Keratinocyte (primary cell): ENCODE results near the gene ARHGAP22. TPM values are rescaled to one million over a fixed set of nuclear protein-coding genes. Genes with fewer than 3 reads are reported as not detected.

Source experiments
- DNase-seq: peaks from one replicate; pipeline ENCODE4 v3.0.0-alpha.2; 2011; ENCODE audit warnings: low read depth, missing footprints, low spot score
- FAIRE-seq: peaks from 2 replicates; lab custom pipeline; 2011; peaks lifted over from hg19 to GRCh38; lab: Jason Lieb, UNC
- H2AFZ ChIP-seq: 2 replicates; pipeline ENCODE4 v1.6.0; 2012; ENCODE audit warnings: low read length, control low read depth, inconsistent platforms; ENCODE audit not compliant: control insufficient read depth
- H3K27ac ChIP-seq: 2 replicates; pipeline ENCODE4 v1.5.1; 2011; ENCODE audit warnings: low read length; ENCODE audit not compliant: control insufficient read depth, insufficient read depth
- H3K27me3 ChIP-seq: 3 replicates; pipeline ENCODE4 v1.6.0; 2011; ENCODE audit warnings: low read length; ENCODE audit not compliant: control insufficient read depth, insufficient read depth; ENCODE audit errors: extremely low read depth
- H3K36me3 ChIP-seq, 2 experiments: 2 replicates in 1 of 2; 3 replicates in 1 of 2; pipeline ENCODE4 v1.5.1; 2011; ENCODE audit warnings: low read length in 2 of 2, mild to moderate bottlenecking in 1 of 2; ENCODE audit not compliant: control insufficient read depth in 2 of 2, insufficient read depth in 2 of 2; ENCODE audit errors: extremely low read depth in 1 of 2
- H3K4me1 ChIP-seq: 3 replicates; pipeline ENCODE4 v1.5.1; 2011; ENCODE audit warnings: low read length; ENCODE audit not compliant: control insufficient read depth, insufficient read depth; ENCODE audit errors: extremely low read depth
- H3K4me2 ChIP-seq: 3 replicates; pipeline ENCODE4 v1.6.0; 2011; ENCODE audit warnings: low read depth, low read length; ENCODE audit not compliant: control insufficient read depth, insufficient read depth; ENCODE audit errors: extremely low read depth
- H3K4me3 ChIP-seq, 3 experiments: fragments of 200-600 bp in 1 of 3; sonication (generic) in 1 of 3; 2 replicates in 2 of 3; 3 replicates in 1 of 3; pipeline ENCODE4 v1.5.1; 2011 to 2016; ENCODE audit warnings: low read length in 3 of 3, mild to moderate bottlenecking in 3 of 3, control low read depth in 2 of 3, inconsistent platforms in 1 of 3, low read depth in 1 of 3, mixed read lengths in 1 of 3, mixed run types in 1 of 3, moderate library complexity in 1 of 3; ENCODE audit not compliant: control insufficient read depth in 2 of 3, insufficient read depth in 2 of 3; ENCODE audit errors: extremely low read depth in 1 of 3
- H3K79me2 ChIP-seq: 2 replicates; pipeline ENCODE4 v1.6.0; 2012; ENCODE audit warnings: low read length; ENCODE audit not compliant: control insufficient read depth, insufficient read depth
- H3K9ac ChIP-seq: 3 replicates; pipeline ENCODE4 v1.6.0; 2011; ENCODE audit warnings: low read length; ENCODE audit not compliant: control insufficient read depth, insufficient read depth; ENCODE audit errors: extremely low read depth
- H3K9me1 ChIP-seq: 3 replicates; pipeline ENCODE4 v1.6.0; 2011; ENCODE audit warnings: low read length; ENCODE audit not compliant: control insufficient read depth, insufficient read depth; ENCODE audit errors: extremely low read depth
- H3K9me3 ChIP-seq: 2 replicates; pipeline ENCODE4 v1.5.1; 2012; ENCODE audit warnings: low read depth, low read length; ENCODE audit not compliant: control insufficient read depth
- H4K20me1 ChIP-seq: 3 replicates; pipeline ENCODE4 v1.6.0; 2011; ENCODE audit warnings: low read length; ENCODE audit not compliant: control insufficient read depth, insufficient read depth; ENCODE audit errors: extremely low read depth
- EZH2 ChIP-seq: IDR thresholded peaks from one replicate; pipeline ENCODE4 v1.6.1; 2012; ENCODE audit warnings: inconsistent platforms, mild to moderate bottlenecking, low read length, moderate library complexity
- dilution Hi-C: fragments of 300-500 bp; cut with MboI; formaldehyde crosslinking; loops from one replicate; pipeline ENCODE4 v1.7.0; 2020; ENCODE audit warnings: low sequenced_read_pairs; ENCODE audit not compliant: extremely low pct_ligation_motif_present
- polyA plus RNA-seq, 5 experiments: library from polyadenylated mRNA; depleted of rRNA in 3 of 5; stranded (reverse) in 3 of 5; stranded (forward) in 1 of 5; unstranded in 1 of 5; fragments of >200 nt; gene quantifications; 1 replicate in 1 of 5; 2 replicates in 3 of 5; 3 replicates in 1 of 5; pipeline versions ENCODE4 v1.2.1 to v1.2.3, GENCODE V29; 2011 to 2012; ENCODE audit warnings: missing spikeins in 2 of 5, low read depth in 1 of 5, low replicate concordance in 1 of 5
- TF ChIP-seq, protein P1 (sequence below), 3 experiments: IDR thresholded peaks in 1 of 3; conservative IDR thresholded peaks in 1 of 3; optimal IDR thresholded peaks in 1 of 3; 2 replicates in 2 of 3; 3 replicates in 1 of 3; pipeline versions ENCODE3 to v1.5.1; 2011; ENCODE audit warnings: low read length in 3 of 3, mild to moderate bottlenecking in 3 of 3, moderate library complexity in 2 of 3, control low read depth in 1 of 3, inconsistent platforms in 1 of 3; ENCODE audit not compliant: insufficient read depth in 2 of 3; ENCODE audit errors: extremely low read depth in 1 of 3

The ARHGAP22 gene
- polyA plus RNA-seq, 1 donor (not counting 4 experiments of a cell fraction or from before 2014, with no cell fraction given), result 4.9 TPM

DNA sequence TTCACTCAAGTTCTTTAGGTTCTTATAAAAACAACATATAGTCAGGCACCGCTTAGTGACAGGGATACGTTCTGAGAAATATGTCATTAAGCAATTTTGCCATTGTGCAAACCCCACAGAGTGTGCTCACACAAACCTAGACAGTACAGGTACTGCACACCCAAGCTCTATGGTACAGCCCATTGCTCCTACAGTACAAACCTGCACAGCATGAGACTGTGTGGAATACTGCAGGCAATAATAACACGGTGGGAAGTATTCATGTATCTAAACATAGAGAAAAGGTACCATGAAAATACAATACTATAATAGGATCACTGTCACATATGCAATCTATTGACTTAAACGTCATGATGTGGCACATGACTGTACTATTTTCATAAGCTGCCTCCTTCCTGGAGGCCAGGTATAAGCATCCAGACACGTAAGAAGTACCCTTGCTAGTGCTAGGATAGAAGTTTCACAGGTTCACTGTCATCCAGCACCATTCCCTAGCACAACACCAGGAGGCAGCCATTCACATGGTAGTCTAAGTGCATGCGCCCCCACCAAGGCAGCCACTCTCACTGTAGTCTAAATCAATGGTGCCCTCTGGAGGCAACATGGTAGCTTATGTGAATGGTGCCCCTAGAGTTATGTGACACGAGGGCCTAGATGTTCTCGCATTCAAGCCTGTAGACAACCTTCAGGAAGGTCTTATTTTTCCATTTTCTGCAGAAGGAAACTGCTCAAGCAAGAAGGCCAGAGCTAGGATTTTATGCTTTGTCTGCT, 98.5 kb downstream of the ARHGAP22 start:
- FAIRE-seq (peak; percentile 80), DNase-seq (no peak)
- Histone ChIP-seq H3K4me1 (no peaks in the 10 kb centered on the region), H3K27ac (no peak overlapping the region), H2AFZ (no peak overlapping the region), H3K4me2 (no peak overlapping the region), H3K4me3 (no peak overlapping the region), H3K9ac (no peak overlapping the region), H3K79me2 (no peaks in the 10 kb centered on the region), H4K20me1 (peaks cover 2% of the 10 kb centered on the region), H3K27me3 (no peaks in the 10 kb centered on the region), H3K9me3 (no peaks in the 10 kb centered on the region), H3K9me1 (no peaks in the 10 kb centered on the region), H3K36me3 (no peaks in the 10 kb centered on the region)
- dilution Hi-C loops, result no loop called here
- no peak for TF ChIP-seq EZH2
- TF ChIP-seq, protein P1, sequence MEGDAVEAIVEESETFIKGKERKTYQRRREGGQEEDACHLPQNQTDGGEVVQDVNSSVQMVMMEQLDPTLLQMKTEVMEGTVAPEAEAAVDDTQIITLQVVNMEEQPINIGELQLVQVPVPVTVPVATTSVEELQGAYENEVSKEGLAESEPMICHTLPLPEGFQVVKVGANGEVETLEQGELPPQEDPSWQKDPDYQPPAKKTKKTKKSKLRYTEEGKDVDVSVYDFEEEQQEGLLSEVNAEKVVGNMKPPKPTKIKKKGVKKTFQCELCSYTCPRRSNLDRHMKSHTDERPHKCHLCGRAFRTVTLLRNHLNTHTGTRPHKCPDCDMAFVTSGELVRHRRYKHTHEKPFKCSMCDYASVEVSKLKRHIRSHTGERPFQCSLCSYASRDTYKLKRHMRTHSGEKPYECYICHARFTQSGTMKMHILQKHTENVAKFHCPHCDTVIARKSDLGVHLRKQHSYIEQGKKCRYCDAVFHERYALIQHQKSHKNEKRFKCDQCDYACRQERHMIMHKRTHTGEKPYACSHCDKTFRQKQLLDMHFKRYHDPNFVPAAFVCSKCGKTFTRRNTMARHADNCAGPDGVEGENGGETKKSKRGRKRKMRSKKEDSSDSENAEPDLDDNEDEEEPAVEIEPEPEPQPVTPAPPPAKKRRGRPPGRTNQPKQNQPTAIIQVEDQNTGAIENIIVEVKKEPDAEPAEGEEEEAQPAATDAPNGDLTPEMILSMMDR (optimal IDR thresholded peaks at IDR 0.05 in 1 of 3, IDR thresholded peaks at IDR 0.05 in 1 of 3, conservative IDR thresholded peaks at IDR 0.05 in 1 of 3; ENCODE audit: extremely low read depth in 1 of 3, insufficient read depth in 2 of 3, low read length in 3 of 3), result peak; percentile 33 to 89 (median 47)

DNA sequence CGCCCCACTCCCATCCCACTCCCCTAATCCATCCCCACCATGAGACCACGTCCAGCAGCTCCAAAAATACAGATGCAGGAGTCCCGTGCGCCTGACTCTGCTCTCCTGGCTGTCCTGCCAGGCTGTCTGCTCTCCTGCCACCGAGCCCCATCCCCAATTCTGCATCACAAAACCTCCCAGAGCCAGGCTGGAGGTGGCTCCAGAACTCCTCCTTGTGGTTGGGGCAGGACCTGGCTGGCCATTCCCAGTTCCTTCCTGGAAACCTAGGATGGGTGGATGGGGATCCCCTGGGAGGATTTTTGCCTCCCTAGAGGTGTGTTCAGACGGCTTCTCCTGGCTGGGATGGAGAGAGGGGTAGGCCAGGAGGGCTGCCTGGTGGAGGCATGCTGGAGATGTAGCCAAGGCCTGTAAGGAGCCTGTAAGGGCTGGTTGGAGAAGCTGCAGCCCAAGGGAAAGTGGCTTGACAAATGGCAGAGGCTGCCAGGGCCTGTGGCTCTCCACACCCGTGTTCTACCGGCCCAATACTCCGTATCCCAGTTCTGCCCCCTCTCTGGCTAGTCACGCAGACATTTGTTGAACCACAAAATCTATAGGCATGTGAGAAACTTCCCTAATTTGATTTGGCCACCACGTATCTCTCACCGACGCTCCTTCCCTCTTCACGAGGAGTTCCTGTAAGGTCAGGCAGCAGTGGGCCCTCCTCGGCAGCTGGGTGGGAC, 99.3 kb downstream of the ARHGAP22 start:
- Histone ChIP-seq H2AFZ (no peak overlapping the region), H3K27me3 (no peaks in the 10 kb centered on the region), H3K9ac (no peak overlapping the region), H3K27ac (no peak overlapping the region), H3K79me2 (no peaks in the 10 kb centered on the region), H3K36me3 (no peaks in the 10 kb centered on the region), H3K9me1 (no peaks in the 10 kb centered on the region), H3K4me3 (no peak overlapping the region), H3K4me2 (no peak overlapping the region), H3K4me1 (no peaks in the 10 kb centered on the region), H4K20me1 (peaks cover 2% of the 10 kb centered on the region), H3K9me3 (no peaks in the 10 kb centered on the region)
- TF ChIP-seq, protein P1 (optimal IDR thresholded peaks at IDR 0.05 in 1 of 3, IDR thresholded peaks at IDR 0.05 in 1 of 3, conservative IDR thresholded peaks at IDR 0.05 in 1 of 3; ENCODE audit: extremely low read depth in 1 of 3, insufficient read depth in 2 of 3, low read length in 3 of 3), result peak; percentile 38 to 72 (median 64)
- no peak for TF ChIP-seq EZH2
- dilution Hi-C loops, result no loop called here
- FAIRE-seq (no peak), DNase-seq (no peak)
